K562 (cell line): ENCODE data around the gene SETD1B. TPM values are rescaled to one million over a fixed set of nuclear protein-coding genes. Genes with fewer than 3 reads are reported as not detected.

Source experiments
- BCOR ChIP-seq: fragments of 450-650 bp; IDR thresholded peaks from 2 replicates; pipeline ENCODE4 v1.6.1; 2016
- CBX2 ChIP-seq: fragments of 200-600 bp; sonication (generic); IDR thresholded peaks from one replicate; pipeline ENCODE4 v1.6.1; 2012; ENCODE audit warnings: mild to moderate bottlenecking, low read length, inconsistent platforms; ENCODE audit not compliant: insufficient read depth, poor library complexity, severe bottlenecking
- CEBPB ChIP-seq: fragments of 450-650 bp; IDR thresholded peaks from 2 replicates; pipeline ENCODE4 v1.6.1; 2016; ENCODE audit warnings: missing genetic modification characterization, missing compliant biosample characterization
- CHCHD3 ChIP-seq: fragments of 250-450 bp; sonication (Bioruptor Pico); IDR thresholded peaks from 2 replicates; pipeline ENCODE4 v2.1.2; 2022; ENCODE audit warnings: mild to moderate bottlenecking
- CUX1 ChIP-seq: fragments of 200-800 bp; sonication (Bioruptor generic); IDR thresholded peaks from 2 replicates; pipeline ENCODE4 v1.6.1; 2016; ENCODE audit warnings: missing genetic modification characterization, missing compliant biosample characterization
- MAFK ChIP-seq: IDR thresholded peaks from 2 replicates; pipeline ENCODE4 v1.6.1; 2011; ENCODE audit warnings: low read length, improper control_type of control experiment
- MED1 ChIP-seq: sonication (generic); formaldehyde crosslinking; IDR thresholded peaks from 2 replicates; pipeline ENCODE4 v1.8.1; 2023; ENCODE audit warnings: missing genetic modification reagents, borderline replicate concordance
- MYBL2 ChIP-seq, 2 experiments: fragments of 450-650 bp in 1 of 2; sonication (generic) in 1 of 2; formaldehyde crosslinking in 1 of 2; IDR thresholded peaks; 2 replicates each; pipeline versions ENCODE4 v1.6.1 to v1.8.1; 2017 to 2022; ENCODE audit warnings: borderline replicate concordance in 1 of 2, inconsistent platforms in 1 of 2, low read depth in 1 of 2, mild to moderate bottlenecking in 1 of 2, missing genetic modification reagents in 1 of 2, moderate library complexity in 1 of 2
- NR2C2 ChIP-seq, 2 experiments: fragments of 200-800 bp in 1 of 2; sonication (Bioruptor generic) in 1 of 2; sonication (generic) in 1 of 2; formaldehyde crosslinking in 1 of 2; IDR thresholded peaks; 2 replicates each; pipeline versions ENCODE4 v1.6.1 to v1.8.0; 2016 to 2022; ENCODE audit warnings: mild to moderate bottlenecking in 1 of 2, missing compliant biosample characterization in 1 of 2, missing genetic modification characterization in 1 of 2, missing genetic modification reagents in 1 of 2
- PURB ChIP-seq: sonication (generic); formaldehyde crosslinking; IDR thresholded peaks from 2 replicates; pipeline ENCODE4 v1.9.0; 2021; ENCODE audit warnings: low read depth, mild to moderate bottlenecking, missing genetic modification reagents
- RREB1 ChIP-seq: fragments of 250-450 bp; sonication (Bioruptor Pico); IDR thresholded peaks from 2 replicates; pipeline ENCODE4 v1.4.0; 2020
- SMARCE1 ChIP-seq: fragments of 450-650 bp; IDR thresholded peaks from 2 replicates; pipeline ENCODE4 v1.7.1; 2016; ENCODE audit warnings: mild to moderate bottlenecking
- ZNF41 ChIP-seq: fragments of 250-450 bp; sonication (Bioruptor Pico); conservative IDR thresholded peaks from 2 replicates; pipeline ENCODE4 v1.4.0; 2020; ENCODE audit warnings: mild to moderate bottlenecking
- polyA plus RNA-seq, 8 experiments: library from polyadenylated mRNA; depleted of rRNA in 4 of 8; stranded (reverse) in 5 of 8; unstranded in 3 of 8; fragments of >200 nt; fragmentation: Nextera tagmentation in 2 of 8; fragmentation: Illumina TruSeq in 1 of 8; extraction: Ambion mirVana in 2 of 8; extraction: Trizol in 1 of 8; gene quantifications; 2 replicates each; pipeline versions ENCODE4 v1.2.1 to v1.2.3, GENCODE V29; 2011 to 2014; ENCODE audit warnings: inconsistent platforms in 1 of 8, missing spikeins in 1 of 8
- total RNA-seq, 7 experiments: library from RNA; depleted of rRNA in 6 of 7; stranded (reverse); fragments of >200 nt in 6 of 7; fragmentation: Illumina TruSeq in 2 of 7; extraction: Trizol in 2 of 7; gene quantifications; 2 replicates each; pipeline versions ENCODE4 v1.2.1 to v1.2.3, GENCODE V29; 2011 to 2021; ENCODE audit warnings: low replicate concordance in 1 of 7
- TF ChIP-seq, protein P1 (sequence below): fragments of 450-650 bp; formaldehyde crosslinking; IDR thresholded peaks from 2 replicates; pipeline ENCODE4 v1.4.0; 2022; ENCODE audit warnings: mild to moderate bottlenecking, moderate library complexity
- TF ChIP-seq, protein P2 (sequence below): fragments of 250-450 bp; sonication (Bioruptor Pico); IDR thresholded peaks from 2 replicates; pipeline ENCODE4 v1.8.0; 2021; ENCODE audit warnings: moderate library complexity, mild to moderate bottlenecking, inconsistent platforms

Gene SETD1B
- total and polyA plus RNA-seq, 9 of the 15 experiments (the other 6 are each of a cell fraction or from before 2014, with no cell fraction given), result 0.48 to 26.6 (median 2.3) TPM

GRCh38 chr12:121793838-121794533 is 9.8 kb upstream of the SETD1B start (continued):
- no peak for TF ChIP-seq RREB1 (CRISPR knock-in tag)
- no peak for TF ChIP-seq PURB (CRISPR knock-in tag)
- TF ChIP-seq BCOR, result no peak; the same call in 1 of the 2 replicates
- no peak for TF ChIP-seq CUX1 (CRISPR knock-in tag)
- no peak for TF ChIP-seq MAFK
- no peak for TF ChIP-seq ZNF41 (CRISPR knock-in tag)
- TF ChIP-seq MYBL2 (IDR thresholded peaks at IDR 0.05; ENCODE audit: low read depth), result no peak
- TF ChIP-seq MYBL2 (CRISPR knock-in tag; IDR thresholded peaks at IDR 0.05; ENCODE audit: borderline replicate concordance), result no peak
- peak; percentile 77 for TF ChIP-seq NR2C2 (CRISPR knock-in tag; IDR thresholded peaks at IDR 0.05)
- no peak; the same call in 1 of the 2 replicates for TF ChIP-seq NR2C2 (tag; IDR thresholded peaks at IDR 0.05)
- TF ChIP-seq, protein P1, sequence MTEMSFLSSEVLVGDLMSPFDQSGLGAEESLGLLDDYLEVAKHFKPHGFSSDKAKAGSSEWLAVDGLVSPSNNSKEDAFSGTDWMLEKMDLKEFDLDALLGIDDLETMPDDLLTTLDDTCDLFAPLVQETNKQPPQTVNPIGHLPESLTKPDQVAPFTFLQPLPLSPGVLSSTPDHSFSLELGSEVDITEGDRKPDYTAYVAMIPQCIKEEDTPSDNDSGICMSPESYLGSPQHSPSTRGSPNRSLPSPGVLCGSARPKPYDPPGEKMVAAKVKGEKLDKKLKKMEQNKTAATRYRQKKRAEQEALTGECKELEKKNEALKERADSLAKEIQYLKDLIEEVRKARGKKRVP, result no peak
- no peak for TF ChIP-seq CEBPB (tag)
- TF ChIP-seq SMARCE1, result no peak
- TF ChIP-seq MED1 (CRISPR knock-in tag), result no peak
- no peak for TF ChIP-seq CHCHD3 (CRISPR knock-in tag)
- TF ChIP-seq CBX2, result no peak
- TF ChIP-seq, protein P2, sequence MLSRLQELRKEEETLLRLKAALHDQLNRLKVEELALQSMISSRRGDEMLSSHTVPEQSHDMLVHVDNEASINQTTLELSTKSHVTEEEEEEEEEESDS, result no peak
